NCI-H1436 (cell line): ENCODE measurements around the gene SERPINI2.

Experiments used
- DNase-seq: peaks from one replicate; lab custom pipeline; 2025; lab: John Stamatoyannopoulos, UW

SERPINI2 gene

DNA sequence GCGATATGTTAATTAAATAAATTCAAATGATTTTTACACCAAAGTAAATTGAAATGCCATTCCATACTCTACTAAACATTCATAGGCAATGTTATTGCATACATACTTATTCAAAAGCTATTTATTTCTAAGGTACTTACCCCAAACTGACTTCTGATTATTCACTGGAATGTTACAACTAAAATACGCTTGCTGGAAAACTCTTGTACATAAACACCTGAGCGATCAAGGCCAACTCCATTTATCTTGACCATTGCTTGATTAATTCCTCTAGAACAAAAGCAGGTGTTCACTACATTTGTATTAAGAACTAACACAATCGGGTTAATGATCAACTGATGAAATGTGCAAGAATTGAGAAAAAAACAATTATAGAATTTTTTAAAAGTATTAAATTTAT, at the start of gene SERPINI2:
Gene SERPINI2 (minus strand): TSS at position 180 of the 400 bp plus-strand sequence. CDS start 2,208 bp downstream, outside the sequence.
- DNase-seq, result no peak

DNA sequence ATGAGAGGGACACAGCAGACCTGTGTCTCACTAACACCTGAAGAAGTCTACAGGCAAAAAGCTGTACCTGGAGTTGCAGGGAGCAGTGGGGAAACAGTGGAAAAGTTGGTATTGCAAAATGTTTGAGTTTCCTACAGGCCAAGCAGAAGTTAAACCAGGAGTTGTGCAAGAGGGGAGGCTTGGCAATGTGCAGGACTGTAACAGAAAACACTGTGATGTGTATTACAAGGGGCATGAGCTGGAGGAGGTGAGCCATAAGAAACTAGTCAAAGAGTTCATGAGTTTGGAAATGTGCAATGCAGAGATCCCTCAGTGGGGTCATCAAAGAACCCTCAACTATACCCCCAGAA, 47.1 kb upstream of the SERPINI2 start:
- no peak for DNase-seq

GRCh38 chr3:167520266-167521005, 46.6 kb upstream of the SERPINI2 start:
- DNase-seq, result no peak

- DNase-seq, result no peak
Observed at GRCh38 chr3:167507954-167508353, 34.1 kb upstream of the SERPINI2 start.

- DNase-seq, result no peak
Observed at GRCh38 chr3:167502401-167502800, 28.6 kb upstream of the SERPINI2 start.

GRCh38 chr3:167501941-167502340, 28.1 kb upstream of the SERPINI2 start:
- DNase-seq, result no peak

- no peak for DNase-seq
Observed at GRCh38 chr3:167497903-167498302, 24.1 kb upstream of the SERPINI2 start.

DNA sequence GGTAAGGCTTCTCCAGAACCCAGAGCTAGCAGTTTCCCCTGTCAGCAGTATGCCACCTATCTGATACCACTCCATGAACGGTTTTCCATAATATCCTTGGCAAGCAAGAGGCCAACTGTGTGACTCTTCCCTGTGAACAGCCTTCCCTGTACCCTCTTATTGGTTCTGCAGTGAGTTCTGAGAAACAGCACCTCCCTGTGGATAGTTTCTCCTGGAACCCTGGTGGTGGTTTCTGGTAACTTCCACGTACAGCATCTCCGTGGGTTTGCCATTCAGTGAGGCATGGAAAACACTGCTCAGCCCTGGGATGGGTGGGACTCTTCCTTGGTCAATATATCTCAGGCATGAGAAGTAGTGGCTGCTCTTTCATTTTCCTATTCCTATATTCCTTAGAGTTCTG, 19.4 kb upstream of the SERPINI2 start:
- no peak for DNase-seq

GRCh38 chr3:167491621-167492020, 17.8 kb upstream of the SERPINI2 start:
- DNase-seq, result no peak

GRCh38 chr3:167489571-167489970, 15.7 kb upstream of the SERPINI2 start:
- no peak for DNase-seq

DNA sequence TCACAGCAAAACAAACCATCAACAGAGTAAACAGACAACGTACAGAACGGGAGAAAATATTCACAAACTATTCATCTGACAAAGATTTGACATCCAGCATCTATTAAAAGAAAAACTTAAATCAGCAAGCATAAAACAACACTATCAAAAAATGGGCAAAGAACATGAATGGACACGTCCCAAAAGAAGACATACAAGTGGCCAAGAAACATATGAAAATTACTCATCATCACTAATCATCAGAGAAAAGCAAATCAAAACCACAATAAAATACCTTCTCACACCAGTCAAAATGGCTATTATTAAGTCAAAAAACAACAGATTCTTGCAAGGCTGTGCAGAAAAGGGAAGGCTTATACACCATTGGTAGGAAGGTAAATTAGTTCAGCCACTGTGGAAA, 13.7 kb upstream of the SERPINI2 start:
- no peak for DNase-seq

DNA sequence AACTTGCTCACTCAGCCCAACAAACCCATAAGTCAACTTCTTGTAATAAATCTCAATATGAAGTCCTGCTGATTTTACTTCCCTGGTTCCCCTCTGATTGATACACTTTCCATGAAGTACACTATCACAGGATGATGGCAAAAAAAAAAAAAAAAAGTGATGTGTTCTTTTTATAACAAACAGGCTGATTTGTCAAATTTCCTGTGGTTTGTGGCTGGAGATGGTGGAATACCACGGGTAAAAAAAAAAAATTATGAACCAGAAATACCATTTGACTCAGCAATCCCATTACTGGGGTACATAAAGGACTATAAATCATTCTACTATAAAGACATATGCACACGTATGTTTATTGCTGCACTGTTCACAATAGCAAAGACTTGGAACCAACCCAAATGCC, 10.7 kb upstream of the SERPINI2 start:
- DNase-seq, result no peak

GRCh38 chr3:167483708-167484475, 10.1 kb upstream of the SERPINI2 start:
- DNase-seq, result no peak

GRCh38 chr3:167481164-167481563, 7.3 kb upstream of the SERPINI2 start:
- no peak for DNase-seq

- no peak for DNase-seq
Observed at GRCh38 chr3:167480748-167481147, 6.9 kb upstream of the SERPINI2 start.

GRCh38 chr3:167469381-167469780, 4.5 kb downstream of the SERPINI2 start:
- DNase-seq, result no peak

DNA sequence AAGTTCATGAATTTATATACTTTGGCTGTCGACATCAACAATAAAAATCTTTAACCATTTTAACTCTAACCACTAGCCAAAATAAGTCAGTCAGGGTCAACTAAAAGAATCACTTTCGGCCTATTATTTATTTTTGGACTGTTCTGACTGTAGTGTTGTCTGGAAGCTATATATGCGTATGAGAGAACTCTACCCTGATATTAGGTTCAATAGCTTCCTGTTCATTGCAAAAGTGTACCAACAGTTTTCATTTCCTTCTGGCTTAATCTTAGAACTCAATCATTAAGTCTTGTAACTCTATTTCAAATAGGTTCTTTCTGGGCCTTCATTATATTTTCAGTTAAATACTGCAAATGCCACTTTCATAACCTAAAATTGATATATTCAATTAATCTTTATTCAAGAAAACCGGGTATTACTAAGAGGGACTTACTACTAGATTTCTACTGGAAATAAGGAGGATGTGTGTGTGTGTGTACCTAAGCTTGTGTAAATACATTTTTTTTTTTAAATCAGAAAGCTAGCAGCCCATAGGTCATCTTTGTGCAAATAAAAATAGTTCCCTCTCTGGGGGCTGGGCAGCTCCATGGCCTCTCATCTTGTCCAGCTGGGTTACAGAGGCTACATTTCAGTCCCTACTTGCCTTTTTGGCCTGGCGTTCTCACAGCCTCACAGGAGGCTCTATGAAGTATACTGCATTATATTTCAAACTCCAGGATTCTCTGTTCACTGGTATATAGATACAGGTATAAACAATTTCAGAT, 5.8 kb downstream of the SERPINI2 start:
- DNase-seq, result no peak

- no peak for DNase-seq
Observed at GRCh38 chr3:167466966-167467365, 6.9 kb downstream of the SERPINI2 start.

DNA sequence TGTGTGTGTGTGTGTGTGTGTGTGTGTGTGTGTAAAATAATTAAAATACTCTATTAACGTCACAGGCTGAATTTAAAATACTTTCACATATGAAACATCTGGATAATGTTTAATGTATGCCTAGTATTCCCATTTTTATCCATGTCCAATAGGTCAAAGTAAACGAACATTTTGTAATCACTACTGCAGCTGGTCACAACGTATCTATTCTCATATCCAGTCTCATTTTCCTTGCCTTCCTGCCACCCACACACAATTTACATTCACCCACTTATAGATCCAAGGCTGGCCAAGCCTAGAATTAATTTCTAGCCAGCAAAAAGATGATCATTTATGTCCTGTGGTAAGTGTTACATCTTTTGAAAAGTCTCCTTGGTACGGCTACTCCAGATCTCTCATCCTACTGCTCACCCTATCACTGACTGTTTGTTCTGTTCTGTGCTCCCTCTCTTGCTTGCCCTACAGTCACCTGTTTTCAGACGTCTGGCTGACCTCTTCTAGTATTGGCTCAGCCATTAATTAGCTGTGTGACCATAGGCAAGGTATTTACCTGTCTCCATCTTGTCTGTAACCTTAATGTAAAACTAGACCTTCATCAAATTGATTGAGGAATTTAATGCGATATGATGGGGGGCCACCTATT, 17.6 kb downstream of the SERPINI2 start:
- no peak for DNase-seq

DNA sequence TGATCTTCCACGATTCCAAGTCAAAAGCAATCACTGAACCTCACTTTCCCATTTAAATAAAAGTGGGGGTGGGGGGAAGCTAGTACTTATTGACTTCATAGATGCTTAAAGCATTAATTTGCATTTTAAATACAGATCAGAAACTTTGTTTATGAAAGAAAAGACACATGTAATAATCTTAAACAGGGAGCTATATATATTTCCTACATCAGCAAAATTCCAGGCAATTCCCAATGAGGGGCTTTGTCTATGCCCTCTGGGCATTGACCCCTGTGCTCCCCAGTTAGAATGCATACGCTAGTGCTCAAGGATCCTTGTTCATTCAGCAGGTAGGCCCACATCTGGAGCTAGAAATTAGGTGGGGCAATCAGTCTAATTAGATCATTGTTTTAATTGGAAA, 20.0 kb downstream of the SERPINI2 start:
- DNase-seq, result no peak

GRCh38 chr3:167451282-167451681, 22.6 kb downstream of the SERPINI2 start:
- no peak for DNase-seq

- no peak for DNase-seq
Observed at GRCh38 chr3:167450675-167451074, 23.2 kb downstream of the SERPINI2 start.
